D721Med (cell line): Measurements from ENCODE around the gene TBCA.

Experiments used
- DNase-seq: peaks from one replicate; pipeline ENCODE4 v3.0.0; 2011; ENCODE audit warnings: low spot score; ENCODE audit not compliant: insufficient read length
- FAIRE-seq: peaks from 2 replicates; lab custom pipeline; 2011; peaks lifted over from hg19 to GRCh38; lab: Jason Lieb, UNC
- TF ChIP-seq, protein P1 (sequence below): IDR thresholded peaks from 2 replicates; pipeline ENCODE4 v1.5.1; 2012; ENCODE audit warnings: mild to moderate bottlenecking, control low read depth; ENCODE audit not compliant: insufficient read depth; ENCODE audit errors: missing control alignments

Gene TBCA

GRCh38 chr5:77658662-77659061 lies 117.5 kb downstream of the TBCA start:
- TF ChIP-seq, protein P1, sequence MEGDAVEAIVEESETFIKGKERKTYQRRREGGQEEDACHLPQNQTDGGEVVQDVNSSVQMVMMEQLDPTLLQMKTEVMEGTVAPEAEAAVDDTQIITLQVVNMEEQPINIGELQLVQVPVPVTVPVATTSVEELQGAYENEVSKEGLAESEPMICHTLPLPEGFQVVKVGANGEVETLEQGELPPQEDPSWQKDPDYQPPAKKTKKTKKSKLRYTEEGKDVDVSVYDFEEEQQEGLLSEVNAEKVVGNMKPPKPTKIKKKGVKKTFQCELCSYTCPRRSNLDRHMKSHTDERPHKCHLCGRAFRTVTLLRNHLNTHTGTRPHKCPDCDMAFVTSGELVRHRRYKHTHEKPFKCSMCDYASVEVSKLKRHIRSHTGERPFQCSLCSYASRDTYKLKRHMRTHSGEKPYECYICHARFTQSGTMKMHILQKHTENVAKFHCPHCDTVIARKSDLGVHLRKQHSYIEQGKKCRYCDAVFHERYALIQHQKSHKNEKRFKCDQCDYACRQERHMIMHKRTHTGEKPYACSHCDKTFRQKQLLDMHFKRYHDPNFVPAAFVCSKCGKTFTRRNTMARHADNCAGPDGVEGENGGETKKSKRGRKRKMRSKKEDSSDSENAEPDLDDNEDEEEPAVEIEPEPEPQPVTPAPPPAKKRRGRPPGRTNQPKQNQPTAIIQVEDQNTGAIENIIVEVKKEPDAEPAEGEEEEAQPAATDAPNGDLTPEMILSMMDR = no peak
- FAIRE-seq = no peak
- DNase-seq = no peak

GRCh38 chr5:77651343-77651742 lies 124.8 kb downstream of the TBCA start:
- FAIRE-seq (no peak), DNase-seq (no peak)
- TF ChIP-seq, protein P1 = no peak

GRCh38 chr5:77650686-77651085 lies 125.5 kb downstream of the TBCA start:
- FAIRE-seq (no peak), DNase-seq (no peak)
- TF ChIP-seq, protein P1 = no peak

DNA sequence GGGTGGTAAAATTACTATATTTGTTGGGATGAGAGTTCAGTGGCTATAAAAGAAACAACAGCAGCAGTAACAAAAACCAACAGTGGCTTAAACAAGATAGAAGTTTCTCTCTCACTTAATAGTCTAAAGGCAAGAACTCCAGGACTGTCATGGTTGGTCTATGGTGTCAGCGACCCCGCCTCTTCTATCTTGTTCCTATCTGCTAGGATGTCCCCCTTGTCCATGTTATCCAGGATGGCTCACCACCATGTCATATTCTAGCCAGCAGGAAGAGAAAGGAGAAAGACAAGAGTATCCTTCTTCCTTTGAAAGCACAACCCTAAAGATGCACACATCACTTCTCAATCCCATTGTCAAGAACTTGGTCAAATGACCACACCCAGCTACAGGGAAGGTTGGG lies 126.4 kb downstream of the TBCA start:
- DNase-seq (no peak), FAIRE-seq (no peak)
- TF ChIP-seq, protein P1 = no peak

- DNase-seq (no peak), FAIRE-seq (no peak)
- TF ChIP-seq, protein P1 = no peak
These were observed 130.0 kb downstream of the TBCA start for GRCh38 chr5:77645995-77646639.

DNA sequence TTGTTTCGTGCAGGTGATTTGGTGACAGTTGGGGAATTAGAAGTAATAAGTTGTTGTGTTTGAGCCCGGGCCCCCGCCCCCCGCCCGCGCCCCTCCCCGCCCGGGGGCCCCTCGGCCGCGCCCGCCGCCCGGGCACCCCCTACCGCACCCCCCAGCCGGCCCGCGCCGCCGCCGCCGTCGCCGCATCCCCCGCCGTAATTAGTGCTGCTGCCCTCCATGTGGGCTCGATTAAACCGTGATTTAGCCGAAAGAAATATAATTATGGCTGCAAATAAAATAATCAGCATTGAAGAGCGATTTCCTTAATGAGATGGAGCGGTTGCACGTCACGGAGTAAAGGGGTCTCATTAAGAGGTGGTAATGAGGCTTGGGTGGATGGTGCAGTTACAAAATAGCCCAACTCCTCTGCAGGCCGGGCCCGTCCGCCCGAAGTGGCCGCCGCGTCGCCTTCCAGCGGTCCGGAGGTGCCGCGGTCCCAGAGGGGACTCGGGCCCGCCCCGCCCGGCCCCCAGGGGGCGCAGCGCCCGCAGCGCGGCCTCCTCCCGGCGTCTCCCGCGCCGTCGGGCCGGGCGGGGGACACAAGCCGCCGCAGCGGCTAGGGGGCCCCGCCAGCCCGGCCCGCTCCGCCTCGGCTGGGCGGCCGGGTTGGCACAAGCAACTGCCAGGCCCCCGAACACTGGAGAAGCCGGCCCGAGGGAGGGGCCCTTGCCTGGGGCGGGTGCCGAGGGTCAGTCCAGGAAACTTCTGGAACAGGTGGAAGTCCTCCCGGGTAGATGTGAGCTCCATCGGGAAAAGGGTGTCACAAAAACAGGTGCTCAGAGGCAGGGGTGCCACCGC lies 130.8 kb downstream of the TBCA start:
- peak; percentile 67 for DNase-seq
- FAIRE-seq = no peak
- TF ChIP-seq, protein P1 = peak; percentile 36
